HCT116 (cell line): ENCODE measurements around the gene REXO4. TPM values are rescaled to one million over a fixed set of nuclear protein-coding genes. Genes with fewer than 3 reads are reported as not detected.

Experiments
- ATAC-seq: fragments of 200-7000 bp; cut with Tn5 transposase; 2 replicates; pipeline ENCODE4 v1.9.1; 2020; ENCODE audit warnings: mild to moderate bottlenecking, moderate library complexity
- BruUV-seq: library from RNA; stranded (reverse); fragments of 400-500 nt; replicated peaks from 2 replicates; lab custom pipeline; 2021; lab: Mats Ljungman, UMichigan
- CTCF ChIA-PET: fragments of 300-600 bp; sonication (Branson Sonifier 250); formaldehyde crosslinking; loops from one replicate; lab custom pipeline; 2021; ENCODE audit warnings: antibody characterized with exemption; lab: Charles Lee
- POLR2A ChIA-PET: fragments of 300-600, 350-600 bp; sonication (Branson Sonifier 250); formaldehyde crosslinking; loops from one replicate; lab custom pipeline; 2021; ENCODE audit warnings: antibody characterized with exemption; lab: Charles Lee
- RAD21 ChIA-PET, 2 experiments: fragments of 300-600 bp; sonication (Branson Sonifier 250); formaldehyde crosslinking; loops; one replicate each; lab custom pipeline; 2023; ENCODE audit warnings: low total read pairs in 2 of 2; ENCODE audit not compliant: uncharacterized antibody in 2 of 2, unreplicated experiment in 2 of 2, low non-redundant PET in 1 of 2; lab: Charles Lee
- DNase-seq: peaks from one replicate; pipeline ENCODE4 v3.0.0-alpha.2; 2010; ENCODE audit warnings: low read depth, low spot score
- H2AFZ ChIP-seq: fragments of 200-600 bp; shearing (Covaris generic), sonication (generic); 2 replicates; pipeline ENCODE4 v1.6.1; 2017; ENCODE audit warnings: low read depth, mixed run types, mixed read lengths, antibody characterized with exemption, low read length; ENCODE audit not compliant: poor library complexity, severe bottlenecking
- H3K27ac ChIP-seq: 2 replicates; pipeline ENCODE4 v1.5.1; 2012; ENCODE audit warnings: low read depth, low read length
- H3K27me3 ChIP-seq: fragments of 200-600 bp; sonication (generic); 2 replicates; pipeline ENCODE4 v1.6.1; 2016; ENCODE audit warnings: mixed run types, low read length, mixed read lengths; ENCODE audit not compliant: insufficient read depth
- H3K36me3 ChIP-seq, 2 experiments: fragments of 200-500 bp in 1 of 2; fragments of 200-600 bp in 1 of 2; sonication (Bioruptor generic) in 1 of 2; sonication (generic) in 1 of 2; 2 replicates each; pipeline versions ENCODE4 v1.5.1 to v1.6.1; 2014 to 2016; ENCODE audit warnings: low read length in 2 of 2, inconsistent platforms in 1 of 2, mixed read lengths in 1 of 2, mixed run types in 1 of 2; ENCODE audit not compliant: insufficient read depth in 2 of 2, control insufficient read depth in 1 of 2
- H3K4me1 ChIP-seq, 2 experiments: fragments of 200-600 bp in 1 of 2; sonication (generic) in 1 of 2; 2 replicates each; pipeline versions ENCODE4 v1.5.1 to v1.6.1; 2012 to 2017; ENCODE audit warnings: low read length in 2 of 2, inconsistent platforms in 1 of 2, mild to moderate bottlenecking in 1 of 2, mixed read lengths in 1 of 2, mixed run types in 1 of 2, moderate library complexity in 1 of 2; ENCODE audit not compliant: insufficient read depth in 2 of 2, control insufficient read depth in 1 of 2
- H3K4me2 ChIP-seq: fragments of 200-600 bp; sonication (generic); 2 replicates; pipeline ENCODE4 v1.6.1; 2017; ENCODE audit warnings: mixed run types, low read length, mixed read lengths
- H3K4me3 ChIP-seq, 2 experiments: fragments of 200-600 bp in 1 of 2; sonication (generic) in 1 of 2; replicated peaks in 1 of 2; 2 replicates each; pipeline ENCODE4 v1.5.1; 2011 to 2016; ENCODE audit warnings: low read length in 2 of 2, control low read depth in 1 of 2, low read depth in 1 of 2, mild to moderate bottlenecking in 1 of 2, mixed read lengths in 1 of 2, mixed run types in 1 of 2
- H3K79me2 ChIP-seq: fragments of 200-600 bp; sonication (generic); 2 replicates; pipeline ENCODE4 v1.6.1; 2017; ENCODE audit warnings: mild to moderate bottlenecking, mixed run types, low read length, moderate library complexity, mixed read lengths; ENCODE audit not compliant: insufficient read depth
- H3K9ac ChIP-seq: fragments of 200-600 bp; sonication (generic); 2 replicates; pipeline ENCODE4 v1.6.1; 2016; ENCODE audit warnings: low read length, mixed read lengths
- H3K9me2 ChIP-seq: fragments of 200-600 bp; sonication (generic), shearing (Covaris generic); 2 replicates; pipeline ENCODE4 v1.6.1; 2017; ENCODE audit warnings: mixed run types, mild to moderate bottlenecking, moderate library complexity; ENCODE audit not compliant: insufficient read depth
- H3K9me3 ChIP-seq, 2 experiments: fragments of 200-500 bp in 1 of 2; fragments of 200-600 bp in 1 of 2; sonication (Bioruptor generic) in 1 of 2; sonication (generic) in 1 of 2; 2 replicates each; pipeline ENCODE4 v1.6.1; 2014 to 2017; ENCODE audit warnings: low read length in 2 of 2, mixed read lengths in 2 of 2, inconsistent platforms in 1 of 2, low read depth in 1 of 2, mild to moderate bottlenecking in 1 of 2, mixed run types in 1 of 2, moderate library complexity in 1 of 2; ENCODE audit not compliant: control insufficient read depth in 1 of 2, insufficient read depth in 1 of 2
- H4K20me1 ChIP-seq: fragments of 200-600 bp; sonication (generic), shearing (Covaris generic); 2 replicates; pipeline ENCODE4 v1.6.1; 2017; ENCODE audit warnings: mixed run types, mild to moderate bottlenecking, moderate library complexity; ENCODE audit not compliant: insufficient read depth
- CBX3 ChIP-seq: IDR thresholded peaks from 2 replicates; pipeline ENCODE4 v1.6.1; 2012; ENCODE audit warnings: low read depth
- EZH2 ChIP-seq: fragments of 200-600 bp; sonication (generic); IDR thresholded peaks from 2 replicates; pipeline ENCODE4 v1.6.1; 2017; ENCODE audit warnings: antibody characterized with exemption, mixed run types
- POLR2A ChIP-seq: IDR thresholded peaks from 2 replicates; pipeline ENCODE4 v1.7.0; 2011; ENCODE audit warnings: borderline replicate concordance; ENCODE audit not compliant: insufficient read depth, insufficient read length; ENCODE audit errors: extremely low read depth
- SIN3A ChIP-seq: IDR thresholded peaks from 2 replicates; pipeline ENCODE4 v1.6.1; 2012; ENCODE audit warnings: low read depth
- SP1 ChIP-seq: IDR thresholded peaks from 2 replicates; pipeline ENCODE4 v1.6.1; 2012; ENCODE audit warnings: low read depth
- SRF ChIP-seq: IDR thresholded peaks from 2 replicates; pipeline ENCODE4 v1.6.1; 2012; ENCODE audit warnings: low read depth
- ZFX ChIP-seq: fragments of 450-650 bp; IDR thresholded peaks from 2 replicates; pipeline ENCODE4 v1.6.1; 2017
- ZNF274 ChIP-seq: fragments of 200-500 bp; sonication (Bioruptor generic); IDR thresholded peaks from 2 replicates; pipeline ENCODE4 v1.6.1; 2014; ENCODE audit warnings: mild to moderate bottlenecking, low read depth, low read length, inconsistent platforms
- intact Hi-C: fragments of 100-400 bp; cut with micrococcal nuclease; formaldehyde crosslinking; loops from 2 replicates; pipeline ENCODE4 v1.10.0; 2022
- total RNA-seq: library from RNA; stranded (reverse); gene quantifications from one replicate; pipeline ENCODE4 v1.2.1, GENCODE V29; 2021; ENCODE audit not compliant: unreplicated experiment
- TF ChIP-seq, protein P1 (sequence below): IDR thresholded peaks from 2 replicates; pipeline ENCODE4 v1.6.1; 2012; ENCODE audit warnings: low read depth
- TF ChIP-seq, protein P2 (sequence below): IDR thresholded peaks from 2 replicates; pipeline ENCODE4 v1.6.1; 2012
- TF ChIP-seq, protein P3 (sequence below): IDR thresholded peaks from 2 replicates; pipeline ENCODE4 v1.6.1; 2012

REXO4 gene
- total RNA-seq, 1 experiment from 2014 or later, result 24.6 TPM

DNA sequence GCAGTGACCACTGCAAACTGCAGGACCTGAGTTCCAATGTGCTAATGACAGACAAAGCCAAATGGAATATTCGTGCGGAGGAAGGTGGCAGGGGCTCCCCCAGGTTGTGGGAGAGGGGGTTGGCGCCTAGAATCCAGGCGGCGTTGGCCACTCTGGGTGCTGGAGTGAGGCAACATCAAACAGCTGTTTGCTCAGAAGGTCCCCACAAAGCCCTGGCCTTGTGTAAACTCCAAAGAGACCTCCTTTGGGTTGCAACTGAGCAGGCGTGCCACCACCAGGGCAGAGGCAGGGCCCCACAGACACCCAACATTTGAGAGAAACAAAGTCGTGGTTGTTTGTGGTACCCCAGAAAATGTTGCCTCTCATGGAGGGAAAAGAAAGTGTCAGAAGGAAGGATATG, 27.1 kb downstream of the REXO4 start:
- no peaks in the 10 kb centered on the region for H3K9me2 ChIP-seq
- H3K9me3 ChIP-seq, result no peaks in the 10 kb centered on the region
- H3K27ac ChIP-seq, result no peak overlapping the region
- H2AFZ ChIP-seq, result no peak overlapping the region
- no peak for TF ChIP-seq EZH2
- no peak for TF ChIP-seq SRF
- TF ChIP-seq ZFX, result no peak
- no peak for TF ChIP-seq POLR2A
- TF ChIP-seq CBX3, result no peak
- H3K4me2 ChIP-seq, result no peak overlapping the region
- H3K9ac ChIP-seq, result no peak overlapping the region
- BruUV-seq, result no TSS peak
- RAD21 ChIA-PET, result no interaction called here
- no peak overlapping the region for H3K4me3 ChIP-seq
- H4K20me1 ChIP-seq, result no peaks in the 10 kb centered on the region
- no peaks in the 10 kb centered on the region for H3K36me3 ChIP-seq
- DNase-seq (no peak), ATAC-seq (no peak)
- intact Hi-C loops, result no loop called here
- POLR2A ChIA-PET, result no interaction called here
- CTCF ChIA-PET, result no interaction called here
- no peaks in the 10 kb centered on the region for H3K4me1 ChIP-seq
- H3K79me2 ChIP-seq, result no peaks in the 10 kb centered on the region
- H3K27me3 ChIP-seq, result 0 out of 2 replicates have a peak, but pooled peaks cover 2% of the 10 kb centered on the region

DNA sequence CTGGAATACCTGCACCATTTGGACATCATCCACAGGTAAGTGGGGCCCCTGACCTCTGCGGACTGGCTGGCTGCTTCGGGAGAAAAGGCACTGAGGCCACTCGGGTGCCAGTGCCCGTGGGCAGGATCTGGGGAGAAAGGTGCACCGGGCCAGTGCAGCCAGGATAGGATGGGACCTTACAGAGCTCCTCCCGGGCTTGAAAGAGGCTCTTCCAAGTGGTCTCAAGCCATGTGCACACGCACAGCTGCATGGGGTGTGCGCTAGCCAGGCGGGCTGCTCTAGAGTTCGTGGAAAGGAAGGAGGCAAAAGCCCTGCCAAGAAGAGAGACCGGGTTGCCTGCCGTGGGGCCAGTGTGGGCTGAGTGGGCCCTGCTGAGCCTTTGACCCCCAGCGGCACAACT, 28.2 kb downstream of the REXO4 start:
- RAD21 ChIA-PET, result interaction anchor here in 1 of 2 experiments (0.6 kb wide), 1 partner anchor 41 kb away, joined by 3 read pairs; no protein-coding TSS in a partner anchor
- no peaks in the 10 kb centered on the region for H3K79me2 ChIP-seq
- no peak overlapping the region for H3K27ac ChIP-seq
- no peak overlapping the region for H3K4me2 ChIP-seq
- H3K4me3 ChIP-seq, result no peak overlapping the region
- H3K9ac ChIP-seq, result no peak overlapping the region
- no peaks in the 10 kb centered on the region for H3K4me1 ChIP-seq
- ATAC-seq (no peak), DNase-seq (no peak)
- H3K36me3 ChIP-seq, result no peaks in the 10 kb centered on the region
- TF ChIP-seq, protein P1, sequence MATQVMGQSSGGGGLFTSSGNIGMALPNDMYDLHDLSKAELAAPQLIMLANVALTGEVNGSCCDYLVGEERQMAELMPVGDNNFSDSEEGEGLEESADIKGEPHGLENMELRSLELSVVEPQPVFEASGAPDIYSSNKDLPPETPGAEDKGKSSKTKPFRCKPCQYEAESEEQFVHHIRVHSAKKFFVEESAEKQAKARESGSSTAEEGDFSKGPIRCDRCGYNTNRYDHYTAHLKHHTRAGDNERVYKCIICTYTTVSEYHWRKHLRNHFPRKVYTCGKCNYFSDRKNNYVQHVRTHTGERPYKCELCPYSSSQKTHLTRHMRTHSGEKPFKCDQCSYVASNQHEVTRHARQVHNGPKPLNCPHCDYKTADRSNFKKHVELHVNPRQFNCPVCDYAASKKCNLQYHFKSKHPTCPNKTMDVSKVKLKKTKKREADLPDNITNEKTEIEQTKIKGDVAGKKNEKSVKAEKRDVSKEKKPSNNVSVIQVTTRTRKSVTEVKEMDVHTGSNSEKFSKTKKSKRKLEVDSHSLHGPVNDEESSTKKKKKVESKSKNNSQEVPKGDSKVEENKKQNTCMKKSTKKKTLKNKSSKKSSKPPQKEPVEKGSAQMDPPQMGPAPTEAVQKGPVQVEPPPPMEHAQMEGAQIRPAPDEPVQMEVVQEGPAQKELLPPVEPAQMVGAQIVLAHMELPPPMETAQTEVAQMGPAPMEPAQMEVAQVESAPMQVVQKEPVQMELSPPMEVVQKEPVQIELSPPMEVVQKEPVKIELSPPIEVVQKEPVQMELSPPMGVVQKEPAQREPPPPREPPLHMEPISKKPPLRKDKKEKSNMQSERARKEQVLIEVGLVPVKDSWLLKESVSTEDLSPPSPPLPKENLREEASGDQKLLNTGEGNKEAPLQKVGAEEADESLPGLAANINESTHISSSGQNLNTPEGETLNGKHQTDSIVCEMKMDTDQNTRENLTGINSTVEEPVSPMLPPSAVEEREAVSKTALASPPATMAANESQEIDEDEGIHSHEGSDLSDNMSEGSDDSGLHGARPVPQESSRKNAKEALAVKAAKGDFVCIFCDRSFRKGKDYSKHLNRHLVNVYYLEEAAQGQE, result no peak
- TF ChIP-seq SP1 (no peak), SIN3A (no peak), ZNF274 (no peak)
- TF ChIP-seq, protein P2, sequence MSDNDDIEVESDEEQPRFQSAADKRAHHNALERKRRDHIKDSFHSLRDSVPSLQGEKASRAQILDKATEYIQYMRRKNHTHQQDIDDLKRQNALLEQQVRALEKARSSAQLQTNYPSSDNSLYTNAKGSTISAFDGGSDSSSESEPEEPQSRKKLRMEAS, result no peak
- TF ChIP-seq, protein P3, sequence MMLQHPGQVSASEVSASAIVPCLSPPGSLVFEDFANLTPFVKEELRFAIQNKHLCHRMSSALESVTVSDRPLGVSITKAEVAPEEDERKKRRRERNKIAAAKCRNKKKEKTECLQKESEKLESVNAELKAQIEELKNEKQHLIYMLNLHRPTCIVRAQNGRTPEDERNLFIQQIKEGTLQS, result no peak
- intact Hi-C loops, result no loop called here
- no peak overlapping the region for H2AFZ ChIP-seq
- POLR2A ChIA-PET, result no interaction called here
- H4K20me1 ChIP-seq, result no peaks in the 10 kb centered on the region
- BruUV-seq, result no TSS peak
- H3K9me3 ChIP-seq, result no peaks in the 10 kb centered on the region
- H3K9me2 ChIP-seq, result no peaks in the 10 kb centered on the region
- CTCF ChIA-PET, result no interaction called here
- H3K27me3 ChIP-seq, result no peaks in the 10 kb centered on the region
